SK-N-SH (cell line): ENCODE data around the gene ADNP2. TPM values are rescaled to one million over a fixed set of nuclear protein-coding genes. Genes with fewer than 3 reads are reported as not detected.

ENCODE experiments used
- CTCF ChIA-PET: fragments of 300-600, 350-600 bp; formaldehyde crosslinking; extraction: SDS; loops from one replicate; lab custom pipeline; 2021; lab: Yijun Ruan, JAX
- POLR2A ChIA-PET: fragments of 350-600 bp; sonication (Branson Sonifier 250); formaldehyde crosslinking; extraction: SDS; loops from one replicate; lab custom pipeline; 2020; ENCODE audit warnings: antibody characterized with exemption, inconsistent platforms; lab: Yijun Ruan, JAX
- DNase-seq: peaks from one replicate; pipeline ENCODE4 v3.0.0; 2012
- H2AFZ ChIP-seq: fragments of 200-600 bp; sonication (generic); 2 replicates; pipeline ENCODE4 v1.8.1; 2016; ENCODE audit warnings: antibody characterized with exemption, mild to moderate bottlenecking, low read depth
- H3F3A ChIP-seq: fragments of 200-600 bp; sonication (generic); replicated peaks from 2 replicates; pipeline ENCODE3; 2016; ENCODE audit warnings: antibody characterized with exemption, mild to moderate bottlenecking; ENCODE audit not compliant: insufficient read depth
- H3K27ac ChIP-seq, 2 experiments: fragments of 200-500 bp in 1 of 2; fragments of 200-600 bp in 1 of 2; sonication (Bioruptor generic) in 1 of 2; sonication (generic), shearing (Covaris generic) in 1 of 2; 2 replicates each; pipeline versions ENCODE4 v1.5.1 to v1.6.1; 2014 to 2016; ENCODE audit warnings: low read depth in 2 of 2, inconsistent platforms in 1 of 2, low read length in 1 of 2, mild to moderate bottlenecking in 1 of 2, mixed read lengths in 1 of 2
- H3K27me3 ChIP-seq: fragments of 200-600 bp; sonication (generic), shearing (Covaris generic); 2 replicates; pipeline ENCODE4 v1.6.1; 2016; ENCODE audit warnings: mixed run types; ENCODE audit not compliant: insufficient read depth
- H3K36me3 ChIP-seq, 2 experiments: fragments of 200-500 bp in 1 of 2; fragments of 200-600 bp in 1 of 2; sonication (Bioruptor generic) in 1 of 2; sonication (generic) in 1 of 2; replicated peaks in 1 of 2; 2 replicates each; pipeline versions ENCODE3 to v1.5.1; 2014 to 2016; ENCODE audit warnings: low read length in 1 of 2, mild to moderate bottlenecking in 1 of 2; ENCODE audit not compliant: insufficient read depth in 2 of 2, control insufficient read depth in 1 of 2
- H3K4me1 ChIP-seq, 2 experiments: fragments of 200-500 bp in 1 of 2; fragments of 200-600 bp in 1 of 2; sonication (Bioruptor generic) in 1 of 2; sonication (generic), shearing (Covaris generic) in 1 of 2; 2 replicates each; pipeline versions ENCODE4 v1.5.1 to v1.6.1; 2014 to 2016; ENCODE audit warnings: low read depth in 1 of 2, low read length in 1 of 2, mixed run types in 1 of 2; ENCODE audit not compliant: insufficient read depth in 2 of 2, control insufficient read depth in 1 of 2
- H3K4me2 ChIP-seq: fragments of 200-600 bp; sonication (generic), shearing (Covaris generic); 2 replicates; pipeline ENCODE4 v1.6.1; 2017; ENCODE audit warnings: mixed run types
- H3K4me3 ChIP-seq, 2 experiments: fragments of 200-500 bp in 1 of 2; fragments of 200-600 bp in 1 of 2; sonication (Bioruptor generic) in 1 of 2; sonication (generic), shearing (Covaris generic) in 1 of 2; 2 replicates each; pipeline versions ENCODE4 v1.5.1 to v1.8.1; 2014 to 2016; ENCODE audit warnings: low read depth in 2 of 2, inconsistent platforms in 1 of 2, low read length in 1 of 2, mild to moderate bottlenecking in 1 of 2, mixed read lengths in 1 of 2, moderate library complexity in 1 of 2
- H3K79me2 ChIP-seq: fragments of 200-600 bp; sonication (generic); 2 replicates; pipeline ENCODE4 v1.8.1; 2017; ENCODE audit warnings: mild to moderate bottlenecking; ENCODE audit not compliant: insufficient read depth
- H3K9ac ChIP-seq: fragments of 200-600 bp; sonication (generic); 2 replicates; pipeline ENCODE4 v1.6.1; 2017; ENCODE audit warnings: mixed run types
- H3K9me2 ChIP-seq: fragments of 200-600 bp; sonication (generic); 2 replicates; pipeline ENCODE4 v1.6.1; 2017; ENCODE audit warnings: mixed run types
- H3K9me3 ChIP-seq: fragments of 200-600 bp; sonication (generic); 2 replicates; pipeline ENCODE4 v1.6.1; 2017; ENCODE audit warnings: mixed run types, mild to moderate bottlenecking, moderate library complexity
- H4K20me1 ChIP-seq: fragments of 200-600 bp; sonication (generic); 2 replicates; pipeline ENCODE4 v1.6.1; 2017; ENCODE audit warnings: mild to moderate bottlenecking, mixed run types; ENCODE audit not compliant: insufficient read depth
- ELF1 ChIP-seq: IDR thresholded peaks from 2 replicates; pipeline ENCODE4 v1.4.0; 2012
- EZH2phosphoT487 ChIP-seq: fragments of 200-600 bp; sonication (generic); IDR thresholded peaks from 2 replicates; pipeline ENCODE4 v1.6.1; 2017; ENCODE audit warnings: low read depth, mixed run types, mild to moderate bottlenecking, antibody characterized with exemption, moderate library complexity, borderline replicate concordance
- GATA2 ChIP-seq: sonication (generic); formaldehyde crosslinking; IDR thresholded peaks from 2 replicates; pipeline ENCODE4 v1.5.0; 2020; ENCODE audit warnings: mild to moderate bottlenecking, missing genetic modification reagents
- IRF3 ChIP-seq: fragments of 150-350 bp; IDR thresholded peaks from 2 replicates; pipeline ENCODE4 v1.6.1; 2016; ENCODE audit warnings: mild to moderate bottlenecking, low read depth, low read length
- MEF2A ChIP-seq: IDR thresholded peaks from 2 replicates; pipeline ENCODE4 v1.4.0; 2012; ENCODE audit warnings: low read depth, borderline replicate concordance
- MXI1 ChIP-seq: IDR thresholded peaks from 2 replicates; pipeline ENCODE4 v1.6.1; 2012; ENCODE audit warnings: mild to moderate bottlenecking, low read depth, low read length, improper control_type of control experiment
- NRF1 ChIP-seq: IDR thresholded peaks from 2 replicates; pipeline ENCODE4 v1.6.1; 2012; ENCODE audit warnings: low read depth, mild to moderate bottlenecking, low read length
- RAD21 ChIP-seq: IDR thresholded peaks from 2 replicates; pipeline ENCODE4 v1.6.1; 2012; ENCODE audit warnings: mild to moderate bottlenecking, low read length
- RCOR1 ChIP-seq: fragments of 150-350 bp; IDR thresholded peaks from 2 replicates; pipeline ENCODE4 v1.6.1; 2017; ENCODE audit warnings: antibody characterized with exemption, low read length
- REST ChIP-seq: IDR thresholded peaks from 2 replicates; pipeline ENCODE4 v1.6.1; 2012; ENCODE audit warnings: mild to moderate bottlenecking, low read depth, low read length, moderate library complexity
- SIN3A ChIP-seq: IDR thresholded peaks from 2 replicates; pipeline ENCODE4 v1.6.1; 2012; ENCODE audit warnings: low read depth, mild to moderate bottlenecking, low read length, moderate library complexity, borderline replicate concordance
- TAF1 ChIP-seq: IDR thresholded peaks from 2 replicates; pipeline ENCODE4 v1.6.1; 2012; ENCODE audit warnings: low read depth, mild to moderate bottlenecking, low read length, moderate library complexity, borderline replicate concordance
- TCF12 ChIP-seq: IDR thresholded peaks from 2 replicates; pipeline ENCODE4 v1.4.0; 2012
- USF1 ChIP-seq: IDR thresholded peaks from 2 replicates; pipeline ENCODE4 v1.4.0; 2012; ENCODE audit warnings: low read depth, borderline replicate concordance
- WGBS: methylation state at CpG from one replicate; pipeline ENCODE4 v1.1.6; 2017; ENCODE audit warnings: low lambda C conversion rate; 5-methylcytosine and 5-hydroxymethylcytosine counted together
- polyA plus RNA-seq, 3 experiments: library from polyadenylated mRNA; depleted of rRNA; stranded (reverse); fragments of >200 nt; gene quantifications; 2 replicates each; pipeline ENCODE4 v1.2.3, GENCODE V29; 2012
- TF ChIP-seq, protein P1 (sequence below): IDR thresholded peaks from 2 replicates; pipeline ENCODE4; 2012

Gene ADNP2
- polyA plus RNA-seq, 1 of the 3 experiments (the other 2 are of a cell fraction): 4.3 TPM

- Histone ChIP-seq H3K4me2 (no peak overlapping the region), H3K4me1 (no peaks in the 10 kb centered on the region), H3K9me3 (no peaks in the 10 kb centered on the region), H2AFZ (no peak overlapping the region), H3K36me3 (no peaks in the 10 kb centered on the region), H3K9ac (no peak overlapping the region), H3K27ac (no peak overlapping the region), H3K79me2 (no peaks in the 10 kb centered on the region), H3K4me3 (no peak overlapping the region), H4K20me1 (no peaks in the 10 kb centered on the region), H3F3A (no peaks in the 10 kb centered on the region), H3K27me3 (no peaks in the 10 kb centered on the region), H3K9me2 (no peaks in the 10 kb centered on the region)
- CTCF ChIA-PET: no interaction called here
- TF ChIP-seq SIN3A (no peak), GATA2 (CRISPR knock-in tag) (no peak), MEF2A (no peak), REST (no peak), TCF12 (no peak)
- TF ChIP-seq, protein P1, sequence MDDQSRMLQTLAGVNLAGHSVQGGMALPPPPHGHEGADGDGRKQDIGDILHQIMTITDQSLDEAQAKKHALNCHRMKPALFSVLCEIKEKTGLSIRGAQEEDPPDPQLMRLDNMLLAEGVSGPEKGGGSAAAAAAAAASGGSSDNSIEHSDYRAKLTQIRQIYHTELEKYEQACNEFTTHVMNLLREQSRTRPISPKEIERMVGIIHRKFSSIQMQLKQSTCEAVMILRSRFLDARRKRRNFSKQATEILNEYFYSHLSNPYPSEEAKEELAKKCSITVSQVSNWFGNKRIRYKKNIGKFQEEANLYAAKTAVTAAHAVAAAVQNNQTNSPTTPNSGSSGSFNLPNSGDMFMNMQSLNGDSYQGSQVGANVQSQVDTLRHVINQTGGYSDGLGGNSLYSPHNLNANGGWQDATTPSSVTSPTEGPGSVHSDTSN: no peak
- POLR2A ChIA-PET: no interaction called here
- no peak for DNase-seq
- 74% methylated on average over 9 of the region's 9 CpGs for WGBS
Measured at GRCh38 chr18:80097201-80097600, 11.9 kb upstream of the ADNP2 start.

GRCh38 chr18:80103231-80103630, 5.8 kb upstream of the ADNP2 start:
- POLR2A ChIA-PET: no interaction called here
- no peaks in the 10 kb centered on the region for H3K9me3 ChIP-seq
- H3K79me2 ChIP-seq: no peaks in the 10 kb centered on the region
- H3K4me3 ChIP-seq: no peak overlapping the region
- H2AFZ ChIP-seq: no peak overlapping the region
- no peak for DNase-seq
- H3K4me1 ChIP-seq: no peaks in the 10 kb centered on the region
- 49% methylated on average over 6 of the region's 6 CpGs for WGBS
- H3K27ac ChIP-seq: no peak overlapping the region
- no peaks in the 10 kb centered on the region for H3K27me3 ChIP-seq
- H3K4me2 ChIP-seq: no peak overlapping the region
- H3F3A ChIP-seq: peaks cover 4% of the 10 kb centered on the region
- no peaks in the 10 kb centered on the region for H3K9me2 ChIP-seq
- no peak overlapping the region for H3K9ac ChIP-seq
- H3K36me3 ChIP-seq: no peaks in the 10 kb centered on the region
- CTCF ChIA-PET: no interaction called here
- no peaks in the 10 kb centered on the region for H4K20me1 ChIP-seq
- TF ChIP-seq USF1 (no peak), REST (no peak), ELF1 (no peak), IRF3 (no peak), TAF1 (no peak), MEF2A (no peak), MXI1 (no peak), NRF1 (no peak), EZH2phosphoT487 (no peak), RCOR1 (no peak), RAD21 (no peak)
- TF ChIP-seq, protein P1: no peak
